Measurements from ENCODE around the gene UGGT2.
"Not testable (repeated sequence)": the region's sequence is repeated elsewhere in the genome, so short reads cannot be mapped to it uniquely, and the experiment has no call there.

UGGT2 gene

GRCh38 chr13:95865080-95865615 lies 188.1 kb downstream of the UGGT2 start:
- ChIA-PET CTCF (no interaction called here), POLR2A (ENCODE audit: low non-redundant PET) (no interaction called here)
- DNase-seq (ENCODE audit: low spot score), result no peak
- TF ChIP-seq CTCF (conservative IDR thresholded peaks at IDR 0.05; ENCODE audit: low read depth), result no peak
- H3K27ac ChIP-seq, result no peak overlapping the region

- ChIA-PET CTCF (no interaction called here), POLR2A (ENCODE audit: low non-redundant PET) (no interaction called here)
- no peak for DNase-seq (ENCODE audit: low spot score)
- no peak for TF ChIP-seq CTCF (conservative IDR thresholded peaks at IDR 0.05; ENCODE audit: low read depth)
- no peak overlapping the region for H3K27ac ChIP-seq
Observed at GRCh38 chr13:95862408-95862807, 190.8 kb downstream of the UGGT2 start.

- CTCF ChIA-PET, result interaction anchor here (0.6 to 1.3 kb wide), 2 partner anchors 35 to 324 kb away, joined by 3 to 4 read pairs; no protein-coding TSS in a partner anchor
- no peak overlapping the region for H3K27ac ChIP-seq
- no peak for TF ChIP-seq CTCF (conservative IDR thresholded peaks at IDR 0.05; ENCODE audit: low read depth)
- DNase-seq (ENCODE audit: low spot score), result no peak
- POLR2A ChIA-PET (ENCODE audit: low non-redundant PET), result no interaction called here
Observed at GRCh38 chr13:95861296-95861695, 191.9 kb downstream of the UGGT2 start.

- ChIA-PET POLR2A (ENCODE audit: low non-redundant PET) (no interaction called here), CTCF (no interaction called here)
- H3K27ac ChIP-seq, result no peak overlapping the region
- TF ChIP-seq CTCF (conservative IDR thresholded peaks at IDR 0.05; ENCODE audit: low read depth), result no peak
- no peak for DNase-seq (ENCODE audit: low spot score)
Observed at GRCh38 chr13:95858286-95859075, 194.7 kb downstream of the UGGT2 start.

- CTCF ChIA-PET; POLR2A ChIA-PET (ENCODE audit: low non-redundant PET); DNase-seq (ENCODE audit: low spot score); H3K27ac ChIP-seq: not testable (repeated sequence)
Observed at GRCh38 chr13:95845656-95846055, 207.5 kb downstream of the UGGT2 start.

GRCh38 chr13:95842898-95843297 lies 210.3 kb downstream of the UGGT2 start:
- no peak for DNase-seq (ENCODE audit: low spot score)
- no peak overlapping the region for H3K27ac ChIP-seq
- TF ChIP-seq CTCF (conservative IDR thresholded peaks at IDR 0.05; ENCODE audit: low read depth), result no peak
- ChIA-PET POLR2A (ENCODE audit: low non-redundant PET) (no interaction called here), CTCF (interaction anchor here (1.4 kb wide), 1 partner anchor 9 kb away, joined by 5 read pairs; no protein-coding TSS in a partner anchor)

GRCh38 chr13:95841894-95842293 lies 211.3 kb downstream of the UGGT2 start:
- ChIA-PET CTCF (no interaction called here), POLR2A (ENCODE audit: low non-redundant PET) (no interaction called here)
- no peak overlapping the region for H3K27ac ChIP-seq
- TF ChIP-seq CTCF (conservative IDR thresholded peaks at IDR 0.05; ENCODE audit: low read depth), result no peak
- no peak for DNase-seq (ENCODE audit: low spot score)
